ENCODE results near the gene ALG5. TPM values are rescaled to one million over a fixed set of nuclear protein-coding genes. Genes with fewer than 3 reads are reported as not detected.
A peak's percentile ranks its signal among the peaks of the same experiment; 100 is the strongest.

The ALG5 gene
- total RNA-seq, 1 experiment from 2014 or later: 27.0 TPM

GRCh38 chr13:36907266-36907665 is 91.9 kb downstream of the ALG5 start:
- H2AFZ ChIP-seq (ENCODE audit: low read length): no peak overlapping the region
- Mint-ChIP-seq H3K27ac (peak overlapping the region in 1 of 3 experiments; percentile 3; a peak in 1 of 7 replicates), H3K36me3 (ENCODE audit: insufficient read depth in 1 of 3, low read depth in 3 of 3) (no peaks in the 10 kb centered on the region), H3K27me3 (ENCODE audit: low read depth) (no peaks in the 10 kb centered on the region), H3K9me3 (no peaks in the 10 kb centered on the region), H3K4me1 (0 out of 4 replicates have a peak, but pooled peaks cover 0 to 2% of the 10 kb centered on the region in 2 experiments), H3K4me3 (no peak overlapping the region)
- H2BK20ac ChIP-seq (ENCODE audit: low read depth, low read length, poor library complexity, severe bottlenecking): no peak overlapping the region
- H4K8ac ChIP-seq (replicated peaks; ENCODE audit: insufficient read length, low read depth, low read length): no peak overlapping the region
- no peaks in the 10 kb centered on the region for H3K9me3 ChIP-seq (ENCODE audit: control insufficient read depth, low read depth, low read length)
- H4K91ac ChIP-seq (ENCODE audit: insufficient read length, low read depth, low read length): no peak overlapping the region
- no peaks in the 10 kb centered on the region for H3K4me1 ChIP-seq (ENCODE audit: insufficient read depth, low read length)
- no peaks in the 10 kb centered on the region for H4K20me1 ChIP-seq (ENCODE audit: control insufficient read depth, insufficient read depth, insufficient read length)
- no peaks in the 10 kb centered on the region for H3K23me2 ChIP-seq (ENCODE audit: insufficient read length, low read depth, low read length, poor library complexity, severe bottlenecking)
- no peak overlapping the region for H2BK5ac ChIP-seq (ENCODE audit: insufficient read length, low read length)
- no peak overlapping the region for H2BK15ac ChIP-seq (ENCODE audit: low read depth, low read length)
- H3K27ac ChIP-seq (ENCODE audit: insufficient read length, low read depth, low read length): no peak overlapping the region
- H3K9ac ChIP-seq (ENCODE audit: extremely low read depth, insufficient read length, low read length): no peak overlapping the region
- no peak overlapping the region for H3K4ac ChIP-seq (ENCODE audit: low read depth, low read length)
- H3K56ac ChIP-seq (ENCODE audit: insufficient read length, low read depth, low read length): no peak overlapping the region
- no peak overlapping the region for H2BK12ac ChIP-seq (ENCODE audit: insufficient read length, low read depth, low read length)
- TF ChIP-seq CTCF (conservative IDR thresholded peaks at IDR 0.05): no peak
- no peaks in the 10 kb centered on the region for H3K79me1 ChIP-seq (ENCODE audit: insufficient read depth, low read depth, low read length, poor library complexity, severe bottlenecking)
- whole genome bisulfite sequencing (ENCODE audit: extremely low coverage, insufficient read length, low lambda C conversion rate): no CpG with 5 or more reads among the region's 4 CpGs
- no peak for DNase-seq
- no peak overlapping the region for H3T11ph ChIP-seq (ENCODE audit: low read length)
- no peak overlapping the region for H3K14ac ChIP-seq (ENCODE audit: insufficient read depth, low read length)
- H3K27me3 ChIP-seq (ENCODE audit: insufficient read depth, low read length): no peaks in the 10 kb centered on the region
- no peak overlapping the region for H3K23ac ChIP-seq (ENCODE audit: insufficient read length, low read depth, low read length)
- no peaks in the 10 kb centered on the region for H3K79me2 ChIP-seq (ENCODE audit: insufficient read depth, low read length)
- no peak overlapping the region for H4K5ac ChIP-seq (ENCODE audit: insufficient read length, low read depth, low read length)
- no peak overlapping the region for H3K18ac ChIP-seq (ENCODE audit: insufficient read length, low read depth, low read length)
- H2BK120ac ChIP-seq (ENCODE audit: low read depth, low read length, poor library complexity, severe bottlenecking): no peak overlapping the region
- H3K4me2 ChIP-seq (ENCODE audit: insufficient read depth, insufficient read length, low read length): no peak overlapping the region
- H2AK5ac ChIP-seq (ENCODE audit: insufficient read length, low read length): no peak overlapping the region
